DMS153 treated with DMSO at 0.1 percent for 48 hours (cell line): Measurements from ENCODE around the gene VASN.
"Not testable (repeated sequence)": the region's sequence is repeated elsewhere in the genome, so short reads cannot be mapped to it uniquely, and the experiment has no call there.

ENCODE experiments used
- DNase-seq: peaks from one replicate; lab custom pipeline; 2025; ENCODE audit not compliant: unreplicated experiment; lab: John Stamatoyannopoulos, UW

The VASN gene

GRCh38 chr16:4336701-4337539 is 34.7 kb upstream of the VASN start:
- no peak for DNase-seq

- DNase-seq, result no peak
Measured at GRCh38 chr16:4337540-4338088, 34.0 kb upstream of the VASN start.

- DNase-seq, result no peak
Measured at GRCh38 chr16:4338125-4338582, 33.5 kb upstream of the VASN start.

- DNase-seq, result no peak
Measured at GRCh38 chr16:4338712-4339299, 32.8 kb upstream of the VASN start.

- DNase-seq, result no peak
Measured at GRCh38 chr16:4339455-4339854, 32.2 kb upstream of the VASN start.

GRCh38 chr16:4339909-4340308 is 31.7 kb upstream of the VASN start:
- DNase-seq, result no peak

GRCh38 chr16:4340443-4340842 is 31.2 kb upstream of the VASN start:
- no peak for DNase-seq

- no peak for DNase-seq
Measured at GRCh38 chr16:4341250-4341649, 30.4 kb upstream of the VASN start.

- no peak for DNase-seq
Measured at GRCh38 chr16:4342866-4343744, 28.5 kb upstream of the VASN start.

- DNase-seq, result not testable (repeated sequence)
Measured at GRCh38 chr16:4344300-4344982, 27.2 kb upstream of the VASN start.

GRCh38 chr16:4344983-4345835 is 26.4 kb upstream of the VASN start:
- peak; percentile 54 for DNase-seq

- peak; percentile 55 for DNase-seq
Measured at GRCh38 chr16:4345836-4346781, 25.5 kb upstream of the VASN start.

GRCh38 chr16:4347010-4347409 is 24.6 kb upstream of the VASN start:
- DNase-seq, result no peak

- DNase-seq, result no peak
Measured at GRCh38 chr16:4347765-4348509, 23.7 kb upstream of the VASN start.

- no peak for DNase-seq
Measured at GRCh38 chr16:4349332-4349731, 22.3 kb upstream of the VASN start.

- no peak for DNase-seq
Measured at GRCh38 chr16:4350365-4350786, 21.3 kb upstream of the VASN start.

GRCh38 chr16:4350787-4351659 is 20.6 kb upstream of the VASN start, which contains the start of gene PAM16:
Gene PAM16, minus strand, starts transcription at chr16:4351321. Its CDS starts 87 bp downstream, at chr16:4351234.
- peak; percentile 92 for DNase-seq
